Liver (tissue), 9 donors: ENCODE data around the gene FAH. TPM values are rescaled to one million over a fixed set of nuclear protein-coding genes. Genes with fewer than 3 reads are reported as not detected.
A peak's percentile ranks its signal among the peaks of the same experiment; 100 is the strongest.

ENCODE experiments used
- DNase-seq: peaks from one replicate; pipeline ENCODE4 v3.0.0-alpha.2; 2017; ENCODE audit warnings: low spot score
- H3K27ac ChIP-seq, 2 donors: one replicate each; pipeline ENCODE4 v1.7.0; 2013; ENCODE audit warnings: inconsistent platforms in 2 of 2, low read length in 2 of 2, control low read depth in 1 of 2, low read depth in 1 of 2, mild to moderate bottlenecking in 1 of 2
- H3K27me3 ChIP-seq, 4 donors: one replicate each; pipeline versions ENCODE4 v1.6.1 to v1.7.0; 2013; ENCODE audit warnings: low read length in 3 of 4, inconsistent platforms in 1 of 4, mild to moderate bottlenecking in 1 of 4, moderate library complexity in 1 of 4; ENCODE audit not compliant: control insufficient read depth in 4 of 4, insufficient read depth in 4 of 4
- H3K36me3 ChIP-seq, 4 donors: one replicate each; pipeline versions ENCODE4 v1.6.1 to v1.7.0; 2013; ENCODE audit warnings: low read length in 3 of 4, mild to moderate bottlenecking in 3 of 4, low read depth in 1 of 4, moderate library complexity in 1 of 4; ENCODE audit not compliant: control insufficient read depth in 4 of 4, insufficient read depth in 3 of 4
- H3K4me1 ChIP-seq, 4 donors: one replicate each; pipeline versions ENCODE4 v1.6.1 to v1.7.0; 2013; ENCODE audit warnings: low read length in 3 of 4, mild to moderate bottlenecking in 3 of 4, moderate library complexity in 1 of 4; ENCODE audit not compliant: control insufficient read depth in 4 of 4, insufficient read depth in 4 of 4
- H3K4me3 ChIP-seq, 3 donors: one replicate each; pipeline versions ENCODE4 v1.6.1 to v1.7.0; 2013; ENCODE audit warnings: low read length in 3 of 3, control low read depth in 1 of 3, low read depth in 1 of 3, mild to moderate bottlenecking in 1 of 3
- H3K9ac ChIP-seq, 2 donors: one replicate each; pipeline ENCODE4 v1.7.0; 2013; ENCODE audit warnings: low read length in 2 of 2, mild to moderate bottlenecking in 2 of 2, moderate library complexity in 2 of 2, control low read depth in 1 of 2, low read depth in 1 of 2
- H3K9me3 ChIP-seq, 4 donors: one replicate each; pipeline versions ENCODE4 v1.6.1 to v1.7.0; 2013; ENCODE audit warnings: low read length in 3 of 4; ENCODE audit not compliant: control insufficient read depth in 4 of 4
- FOXA1 ChIP-seq: IDR thresholded peaks from 2 replicates; pipeline ENCODE4 v1.6.1; 2016; ENCODE audit warnings: antibody characterized with exemption
- FOXA2 ChIP-seq: IDR thresholded peaks from 2 replicates; pipeline ENCODE4 v1.6.1; 2016; ENCODE audit warnings: antibody characterized with exemption
- GABPA ChIP-seq, 2 donors: IDR thresholded peaks in 1 of 2; conservative IDR thresholded peaks in 1 of 2; 2 replicates each; pipeline ENCODE4 v1.6.1; 2016; ENCODE audit warnings: antibody characterized with exemption in 2 of 2, mild to moderate bottlenecking in 1 of 2, moderate library complexity in 1 of 2
- JUND ChIP-seq, 2 donors: IDR thresholded peaks; 2 replicates each; pipeline ENCODE4 v1.6.1; 2016; ENCODE audit warnings: antibody characterized with exemption in 2 of 2
- NR2F2 ChIP-seq: IDR thresholded peaks from 2 replicates; pipeline ENCODE4 v1.6.1; 2016; ENCODE audit warnings: antibody characterized with exemption
- RAD21 ChIP-seq, 2 donors: IDR thresholded peaks; 2 replicates each; pipeline ENCODE4 v1.6.1; 2016; ENCODE audit warnings: antibody characterized with exemption in 2 of 2, mild to moderate bottlenecking in 2 of 2
- RXRA ChIP-seq, 2 donors: IDR thresholded peaks; 2 replicates each; pipeline ENCODE4 v1.6.1; 2017 to 2018; ENCODE audit warnings: antibody characterized with exemption in 2 of 2, mild to moderate bottlenecking in 1 of 2
- SP1 ChIP-seq: IDR thresholded peaks from 2 replicates; pipeline ENCODE4 v1.6.1; 2018; ENCODE audit warnings: antibody characterized with exemption, mild to moderate bottlenecking
- TAF1 ChIP-seq: conservative IDR thresholded peaks from 2 replicates; pipeline ENCODE4 v1.6.1; 2016; ENCODE audit warnings: antibody characterized with exemption, mild to moderate bottlenecking
- YY1 ChIP-seq: IDR thresholded peaks from 2 replicates; pipeline ENCODE4 v1.6.1; 2016; ENCODE audit warnings: antibody characterized with exemption, mild to moderate bottlenecking
- WGBS: extraction: QIAGEN DNeasy Blood & Tissue Kit; methylation state at CpG from one replicate; pipeline ENCODE4 v1.1.7; 2013; 5-methylcytosine and 5-hydroxymethylcytosine counted together
- polyA plus RNA-seq, 2 donors: library from polyadenylated mRNA; stranded (reverse) in 1 of 2; unstranded in 1 of 2; fragments of 200-250 nt in 1 of 2; fragments of >200 nt in 1 of 2; fragmentation: Nextera tagmentation in 1 of 2; extraction: Ambion mirVana in 1 of 2; gene quantifications; one replicate each; pipeline versions ENCODE4 v1.2.1 to v1.2.3, GENCODE V29; 2013 to 2015
- total RNA-seq, 2 donors: library from RNA; depleted of rRNA; stranded (reverse); fragments of >200 nt; gene quantifications; one replicate each; pipeline ENCODE4 v1.2.3, GENCODE V29; 2014
- TF ChIP-seq, protein P1 (sequence below): IDR thresholded peaks from 2 replicates; pipeline ENCODE4 v1.6.1; 2016; ENCODE audit warnings: antibody characterized with exemption
- TF ChIP-seq, protein P2 (sequence below): fragments of 150-350 bp; IDR thresholded peaks from 2 replicates; pipeline ENCODE4 v1.5.1; 2017; ENCODE audit warnings: improper control_type of control experiment, low read depth, low read length; ENCODE audit not compliant: missing input control
- TF ChIP-seq, protein P3 (sequence below): IDR thresholded peaks from 2 replicates; pipeline ENCODE4 v1.6.1; 2016; ENCODE audit warnings: antibody characterized with exemption
- donor health status: healthy.
- donor health status: healthy.
- donor health status: healthy.
- donor health status: healthy.
- donor health status: healthy.

Gene FAH
- total and polyA plus RNA-seq, 4 donors: 42.1 to 226 (median 186) TPM

- WGBS: 94% methylated on average over 26 of the region's 26 CpGs
- TF ChIP-seq FOXA2: no peak
- TF ChIP-seq TAF1: no peak
- no peak for TF ChIP-seq JUND (IDR thresholded peaks at IDR 0.05)
- TF ChIP-seq, protein P1, sequence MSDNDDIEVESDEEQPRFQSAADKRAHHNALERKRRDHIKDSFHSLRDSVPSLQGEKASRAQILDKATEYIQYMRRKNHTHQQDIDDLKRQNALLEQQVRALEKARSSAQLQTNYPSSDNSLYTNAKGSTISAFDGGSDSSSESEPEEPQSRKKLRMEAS: no peak
- TF ChIP-seq NR2F2: no peak
- TF ChIP-seq RAD21 (IDR thresholded peaks at IDR 0.05): no peak
- TF ChIP-seq YY1: no peak
- TF ChIP-seq, protein P2, sequence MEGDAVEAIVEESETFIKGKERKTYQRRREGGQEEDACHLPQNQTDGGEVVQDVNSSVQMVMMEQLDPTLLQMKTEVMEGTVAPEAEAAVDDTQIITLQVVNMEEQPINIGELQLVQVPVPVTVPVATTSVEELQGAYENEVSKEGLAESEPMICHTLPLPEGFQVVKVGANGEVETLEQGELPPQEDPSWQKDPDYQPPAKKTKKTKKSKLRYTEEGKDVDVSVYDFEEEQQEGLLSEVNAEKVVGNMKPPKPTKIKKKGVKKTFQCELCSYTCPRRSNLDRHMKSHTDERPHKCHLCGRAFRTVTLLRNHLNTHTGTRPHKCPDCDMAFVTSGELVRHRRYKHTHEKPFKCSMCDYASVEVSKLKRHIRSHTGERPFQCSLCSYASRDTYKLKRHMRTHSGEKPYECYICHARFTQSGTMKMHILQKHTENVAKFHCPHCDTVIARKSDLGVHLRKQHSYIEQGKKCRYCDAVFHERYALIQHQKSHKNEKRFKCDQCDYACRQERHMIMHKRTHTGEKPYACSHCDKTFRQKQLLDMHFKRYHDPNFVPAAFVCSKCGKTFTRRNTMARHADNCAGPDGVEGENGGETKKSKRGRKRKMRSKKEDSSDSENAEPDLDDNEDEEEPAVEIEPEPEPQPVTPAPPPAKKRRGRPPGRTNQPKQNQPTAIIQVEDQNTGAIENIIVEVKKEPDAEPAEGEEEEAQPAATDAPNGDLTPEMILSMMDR: no peak
- no peak for TF ChIP-seq FOXA1
- TF ChIP-seq, protein P3, sequence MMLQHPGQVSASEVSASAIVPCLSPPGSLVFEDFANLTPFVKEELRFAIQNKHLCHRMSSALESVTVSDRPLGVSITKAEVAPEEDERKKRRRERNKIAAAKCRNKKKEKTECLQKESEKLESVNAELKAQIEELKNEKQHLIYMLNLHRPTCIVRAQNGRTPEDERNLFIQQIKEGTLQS: no peak
- Histone ChIP-seq H3K4me3 (no peak overlapping the region), H3K9ac (no peak overlapping the region), H3K4me1 (peaks cover 0 to 8% (median 7%) of the 10 kb centered on the region in 4 donors), H3K36me3 (peaks cover 0 to 18% (median 12%) of the 10 kb centered on the region in 4 donors), H3K9me3 (no peaks in the 10 kb centered on the region), H3K27me3 (no peaks in the 10 kb centered on the region), H3K27ac (no peak overlapping the region)
- DNase-seq: peak; percentile 22
Observed at GRCh38 chr15:80201256-80202015, 48.6 kb downstream of the FAH start.

GRCh38 chr15:80202016-80202315 lies 49.2 kb downstream of the FAH start:
- Histone ChIP-seq H3K9ac (no peak overlapping the region), H3K36me3 (peaks cover 0 to 18% (median 12%) of the 10 kb centered on the region in 4 donors), H3K4me3 (no peak overlapping the region), H3K27ac (no peak overlapping the region), H3K27me3 (no peaks in the 10 kb centered on the region), H3K9me3 (no peaks in the 10 kb centered on the region), H3K4me1 (peaks cover 0 to 13% (median 11%) of the 10 kb centered on the region in 4 donors)
- 94% methylated on average over 2 of the region's 2 CpGs for WGBS
- peak; percentile 16 for DNase-seq
- TF ChIP-seq GABPA (IDR thresholded peaks at IDR 0.05 in 1 of 2, conservative IDR thresholded peaks at IDR 0.05 in 1 of 2) (no peak), FOXA1 (no peak), SP1 (no peak)
- TF ChIP-seq, protein P3: no peak

GRCh38 chr15:80202641-80203360 lies 50.0 kb downstream of the FAH start:
- H3K27me3 ChIP-seq: no peaks in the 10 kb centered on the region
- H3K9ac ChIP-seq: no peak overlapping the region
- H3K9me3 ChIP-seq: no peaks in the 10 kb centered on the region
- H3K36me3 ChIP-seq: peaks cover 0 to 18% (median 12%) of the 10 kb centered on the region in 4 donors
- DNase-seq: peak; percentile 28
- no peak overlapping the region for H3K4me3 ChIP-seq
- 83% methylated on average over 9 of the region's 9 CpGs for WGBS
- H3K27ac ChIP-seq: no peak overlapping the region
- no peak for TF ChIP-seq RAD21 (IDR thresholded peaks at IDR 0.05)
- no peak for TF ChIP-seq FOXA1
- TF ChIP-seq RXRA (IDR thresholded peaks at IDR 0.05): no peak
- no peak for TF ChIP-seq YY1
- no peak for TF ChIP-seq TAF1
- peaks cover 3 to 22% (median 19%) of the 10 kb centered on the region in 4 donors for H3K4me1 ChIP-seq
